DMS79 (cell line): ENCODE measurements around the gene GPM6B.

Source experiments
- DNase-seq: peaks from one replicate; lab custom pipeline; 2025; lab: John Stamatoyannopoulos, UW

GPM6B gene

GRCh38 chrX:13824746-13825145 is 7.9 kb upstream of the GPM6B start:
- DNase-seq, result no peak

GRCh38 chrX:13821738-13822137 is 4.8 kb upstream of the GPM6B start:
- no peak for DNase-seq

GRCh38 chrX:13816176-13816575 is 717 bp downstream of the GPM6B start:
- no peak for DNase-seq

DNA sequence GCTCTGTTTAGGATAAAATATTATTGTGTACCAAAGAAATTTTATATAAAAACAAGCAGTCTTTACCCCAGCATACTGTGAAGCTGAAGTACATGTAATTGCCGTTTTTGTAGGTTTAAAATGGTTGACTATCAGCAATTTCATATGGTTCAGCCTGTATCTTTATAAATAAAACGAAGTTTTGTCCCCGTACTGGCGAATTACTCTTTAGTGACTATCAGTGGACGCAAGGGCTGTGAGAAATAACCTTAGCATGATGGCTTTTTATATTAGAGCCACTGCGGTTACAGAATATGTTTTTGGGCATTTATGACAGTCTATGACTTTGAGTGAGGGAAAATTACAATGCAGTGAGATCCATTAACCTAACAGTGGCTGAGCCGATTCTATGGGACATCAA is 1.2 kb downstream of the GPM6B start:
- no peak for DNase-seq

DNA sequence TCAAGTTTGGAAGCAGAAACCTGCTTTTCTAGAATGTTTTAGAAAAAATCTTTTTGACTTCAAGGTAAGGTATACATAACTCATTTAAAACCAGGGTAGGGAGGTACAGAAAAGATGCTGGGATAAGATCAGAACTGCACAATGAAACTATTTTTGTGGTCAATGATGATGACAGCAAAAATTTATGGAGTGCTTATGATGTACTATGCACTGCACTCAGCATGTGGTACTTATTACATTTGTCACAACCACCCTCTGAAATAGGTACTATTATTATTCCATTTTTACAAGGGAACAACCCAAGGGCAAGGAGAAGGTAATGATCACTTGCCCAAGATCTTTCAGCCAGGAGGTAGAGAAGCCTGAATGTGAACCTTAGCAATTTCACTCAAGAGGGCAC is 8.0 kb downstream of the GPM6B start:
- no peak for DNase-seq

DNA sequence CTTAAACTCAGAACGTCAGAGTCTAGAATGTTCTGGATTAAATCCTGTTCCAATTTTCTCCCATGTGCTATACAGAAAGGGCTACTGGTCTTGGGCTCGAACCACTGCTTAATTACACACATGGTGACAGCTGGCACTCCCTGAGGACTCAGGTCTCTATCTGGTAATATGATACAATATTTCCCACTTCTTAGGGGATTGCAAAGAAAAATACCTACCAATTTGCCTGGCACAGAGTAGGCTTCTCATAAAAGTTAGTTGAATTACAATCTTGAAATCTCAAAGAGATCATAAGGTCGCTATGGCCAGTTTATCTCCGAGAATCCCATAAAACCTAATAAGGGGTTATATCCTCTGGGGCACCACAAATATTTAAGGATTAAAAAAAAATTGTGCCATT is 8.6 kb downstream of the GPM6B start:
- DNase-seq, result no peak

DNA sequence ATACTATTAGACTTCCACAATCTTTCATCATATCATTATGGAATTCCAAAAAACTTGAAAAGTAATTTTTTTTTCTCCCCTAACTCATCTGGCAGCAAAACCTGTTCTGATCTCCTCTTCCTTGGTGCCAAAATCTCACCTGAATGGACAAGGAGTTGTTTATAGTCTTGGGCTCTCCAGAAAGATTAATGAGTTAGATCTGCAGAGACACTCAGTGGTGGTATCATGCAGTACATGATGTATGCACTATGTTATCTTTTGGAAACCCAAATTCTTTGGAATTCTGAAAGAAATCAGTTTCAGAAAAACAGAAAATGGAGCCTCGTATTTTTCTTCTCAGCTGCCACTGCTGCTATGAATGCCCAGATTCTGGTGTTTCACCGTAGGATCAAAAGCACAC is 11.7 kb downstream of the GPM6B start:
- no peak for DNase-seq

DNA sequence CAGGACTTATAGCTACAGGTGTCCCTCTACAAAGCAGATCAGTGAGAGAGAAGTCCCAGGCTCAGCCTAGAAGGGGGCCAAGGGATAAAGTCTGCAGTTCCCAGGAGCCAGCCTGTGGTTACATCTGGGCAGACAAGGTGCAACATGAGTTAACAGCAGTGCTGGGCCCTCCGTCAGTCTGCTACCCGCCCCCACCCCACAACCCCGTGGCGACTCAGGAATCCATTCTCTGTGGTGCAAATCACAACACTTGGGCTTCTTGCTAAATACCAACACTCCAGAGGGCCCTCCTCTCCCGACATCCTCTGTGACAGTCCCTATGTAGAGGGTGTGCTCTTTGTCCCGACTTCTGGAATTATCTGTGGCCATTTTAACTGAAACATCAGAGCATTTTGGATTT is 13.8 kb downstream of the GPM6B start:
- DNase-seq, result no peak

GRCh38 chrX:13798184-13798583 is 18.7 kb downstream of the GPM6B start:
- no peak for DNase-seq

DNA sequence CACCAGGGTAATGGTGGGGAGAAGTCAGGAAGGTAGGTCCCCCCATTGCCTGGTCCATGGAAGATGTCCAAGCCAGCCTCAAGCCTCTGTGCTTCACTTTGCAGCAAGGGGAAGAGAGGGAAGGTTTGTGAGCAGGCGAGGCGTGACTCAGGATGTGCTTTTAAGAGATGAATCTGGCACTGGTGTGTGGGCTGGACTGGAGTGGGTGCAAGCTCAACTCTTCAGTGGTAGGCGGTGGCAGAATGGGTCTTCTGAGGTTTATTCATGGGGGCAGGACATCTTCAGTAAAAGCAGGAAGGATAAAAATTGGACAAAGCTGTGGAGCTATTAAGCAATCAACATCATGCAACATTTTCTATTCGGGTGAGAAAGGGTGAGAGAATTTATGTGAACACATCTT is 19.4 kb downstream of the GPM6B start:
- no peak for DNase-seq

DNA sequence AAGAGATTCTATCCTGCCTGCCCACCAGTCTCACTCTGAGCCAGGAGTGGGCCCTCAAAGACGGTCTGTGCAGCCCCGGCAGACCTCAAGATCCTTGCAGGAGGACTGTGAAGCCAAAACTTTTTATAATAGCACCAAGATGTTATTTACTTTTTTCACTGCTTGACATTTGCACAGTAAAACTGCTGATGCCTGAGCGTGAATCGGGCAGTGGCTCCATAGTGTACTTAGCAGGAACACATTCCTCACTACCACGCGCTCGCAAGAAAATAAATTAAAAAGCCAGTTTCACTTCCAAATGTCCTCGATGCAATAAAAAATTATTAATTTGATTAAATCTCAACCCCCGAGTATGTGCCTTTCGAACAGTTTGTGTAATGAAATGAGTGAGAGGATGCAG is 22.5 kb downstream of the GPM6B start:
- no peak for DNase-seq

GRCh38 chrX:13793897-13794296 is 23.0 kb downstream of the GPM6B start:
- no peak for DNase-seq

DNA sequence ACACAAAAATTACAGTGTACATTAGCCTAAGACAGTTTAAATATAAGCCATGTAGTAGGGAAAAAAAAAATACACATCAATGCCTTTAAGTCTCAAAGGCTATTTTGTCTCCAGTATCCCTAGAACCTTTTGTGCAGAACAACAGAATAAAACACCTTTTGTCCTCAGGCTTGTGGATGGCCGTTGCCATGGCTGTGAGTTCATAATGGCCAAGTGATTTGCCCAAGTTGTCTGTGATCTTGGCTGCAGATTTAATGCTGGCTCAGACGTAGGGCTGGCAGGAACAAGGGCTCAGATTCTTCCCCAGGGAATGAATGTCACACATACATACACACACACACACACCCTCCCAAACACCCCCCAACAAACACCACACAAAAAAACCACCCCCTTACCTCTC is 25.3 kb downstream of the GPM6B start:
- DNase-seq, result no peak

- DNase-seq, result no peak
Observed at GRCh38 chrX:13791145-13791544, 25.7 kb downstream of the GPM6B start.

DNA sequence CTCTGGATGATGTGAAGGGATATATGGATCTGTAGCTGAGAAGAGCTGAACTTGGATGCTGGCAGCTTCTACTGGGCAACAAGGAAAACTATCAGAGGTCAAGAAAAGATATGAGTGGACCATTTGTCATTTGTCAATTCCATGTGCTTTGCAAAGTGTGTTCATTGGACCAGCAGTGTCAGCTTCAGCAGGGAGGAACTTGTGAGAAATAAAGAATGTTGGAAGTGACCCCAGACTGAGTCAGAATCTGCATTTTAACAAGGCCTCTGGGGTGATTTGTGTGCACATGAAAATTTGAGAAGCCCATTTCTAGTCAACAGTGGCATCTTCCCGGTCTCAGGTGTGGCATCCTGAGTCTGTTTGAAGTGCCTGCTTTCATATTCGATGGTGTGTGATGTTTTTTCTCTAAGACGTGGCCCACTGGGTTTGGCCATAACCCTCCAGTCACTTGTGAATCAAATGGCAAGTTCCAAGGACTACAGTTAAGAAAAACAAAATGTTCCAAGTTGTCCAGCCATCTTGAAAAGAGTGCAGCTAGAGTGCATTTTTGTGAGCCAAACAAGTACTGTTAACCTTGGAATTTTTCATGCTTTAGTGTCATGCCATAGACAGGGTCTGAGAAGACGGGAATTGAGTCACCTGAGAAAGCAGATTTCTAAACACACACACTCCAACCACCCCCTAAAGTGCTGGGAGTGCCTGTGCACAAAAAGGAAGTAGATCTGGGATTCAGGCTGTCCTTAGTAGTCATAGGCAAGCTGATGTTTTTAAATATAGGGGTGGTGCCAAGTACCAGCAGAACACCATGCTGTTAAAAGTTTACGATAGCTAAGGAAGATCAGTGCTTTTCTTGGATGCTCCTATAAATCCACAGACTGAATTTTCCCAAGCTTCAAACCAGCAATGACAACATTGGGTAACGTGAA is 26.4 kb downstream of the GPM6B start:
- DNase-seq, result no peak

DNA sequence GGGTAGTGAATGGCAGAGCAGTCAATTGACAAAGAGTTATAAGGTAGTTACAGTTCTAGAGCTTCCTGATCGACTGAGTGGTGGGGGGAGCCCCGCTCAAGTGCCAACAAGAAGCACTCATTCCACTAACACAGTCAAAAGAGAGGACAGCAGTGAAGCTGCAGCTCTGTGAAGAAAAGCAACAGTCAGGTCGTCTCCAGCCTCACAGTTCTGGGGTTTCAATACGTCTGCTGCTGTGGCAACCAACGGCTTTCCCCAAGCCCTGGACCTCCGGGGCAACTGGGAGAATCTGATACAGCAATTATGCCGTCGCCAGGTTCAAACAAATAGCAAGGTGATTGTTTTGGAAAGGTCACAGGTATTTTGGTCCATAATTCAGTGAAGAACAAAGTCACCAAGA is 30.8 kb downstream of the GPM6B start:
- DNase-seq, result peak; percentile 39

DNA sequence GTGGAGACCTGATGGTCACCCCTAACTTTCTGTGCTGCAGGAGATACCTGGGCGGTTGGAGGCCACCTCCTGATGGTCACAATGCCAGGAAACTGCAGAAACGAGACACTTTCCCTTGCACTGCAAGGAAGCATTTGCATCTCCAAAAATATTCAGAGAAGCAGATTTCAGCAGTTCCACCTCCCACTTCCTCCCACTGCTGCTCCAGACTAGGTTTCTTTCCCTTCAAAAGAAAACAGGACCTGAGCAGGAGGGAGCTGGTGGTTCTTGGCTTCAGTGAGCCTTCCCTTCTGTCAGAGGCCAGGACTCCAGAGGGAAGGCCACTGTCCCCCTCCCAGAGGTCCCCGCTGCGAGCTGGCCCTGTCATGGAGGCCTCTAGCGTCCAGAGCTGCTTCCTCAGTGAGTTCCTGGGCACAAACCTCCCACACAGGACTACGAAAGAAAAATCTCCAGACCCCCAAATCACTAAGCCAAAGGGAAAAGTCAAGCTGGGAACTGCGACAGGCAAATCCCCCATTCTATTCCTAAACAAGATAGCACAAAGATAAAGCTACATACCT is 35.9 kb downstream of the GPM6B start:
- DNase-seq, result no peak

- no peak for DNase-seq
Observed at GRCh38 chrX:13778916-13779315, 38.0 kb downstream of the GPM6B start.

DNA sequence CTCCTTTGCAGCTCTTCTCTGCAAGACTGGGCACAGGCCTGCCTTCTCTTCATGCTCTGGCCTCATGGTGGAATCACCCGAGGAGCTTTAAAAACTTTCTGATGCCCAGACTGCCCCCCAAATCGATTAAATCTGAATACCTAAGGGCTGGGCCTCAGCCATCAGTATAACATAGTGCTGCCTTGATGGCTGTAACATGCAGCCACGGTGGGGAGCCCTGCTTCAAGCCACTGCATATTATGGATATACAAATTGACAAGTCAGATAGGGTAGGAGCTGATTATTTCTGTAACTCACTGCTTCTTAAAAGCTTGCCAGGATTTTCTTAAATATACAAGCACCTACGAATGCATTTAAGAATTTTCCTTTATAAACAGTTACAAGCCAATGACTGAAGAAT is 40.5 kb downstream of the GPM6B start:
- DNase-seq, result no peak

GRCh38 chrX:13775837-13776236 is 41.1 kb downstream of the GPM6B start:
- no peak for DNase-seq

DNA sequence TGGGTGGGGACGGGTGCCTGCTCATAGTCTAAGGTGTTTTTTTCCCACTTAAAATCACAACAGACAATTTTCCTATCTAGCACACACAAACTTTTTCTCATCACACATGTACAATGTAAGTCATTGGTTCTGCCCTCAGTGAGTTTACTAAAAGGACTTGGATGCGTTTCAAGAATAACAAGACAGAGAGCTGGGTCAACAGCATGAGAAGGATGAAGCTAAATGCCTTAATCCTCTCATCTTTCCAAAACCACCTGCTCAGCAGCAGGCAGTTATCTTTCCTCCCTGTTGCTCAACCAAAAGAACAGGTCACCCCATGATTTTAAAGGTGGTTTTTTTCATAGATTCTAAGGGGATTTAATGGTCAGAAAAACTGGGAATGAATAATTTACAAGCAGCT is 42.2 kb downstream of the GPM6B start:
- no peak for DNase-seq

GRCh38 chrX:13770013-13770535 is 46.8 kb downstream of the GPM6B start:
- peak; percentile 23 for DNase-seq

- DNase-seq, result no peak
Observed at GRCh38 chrX:13768939-13769338, 48.0 kb downstream of the GPM6B start.

DNA sequence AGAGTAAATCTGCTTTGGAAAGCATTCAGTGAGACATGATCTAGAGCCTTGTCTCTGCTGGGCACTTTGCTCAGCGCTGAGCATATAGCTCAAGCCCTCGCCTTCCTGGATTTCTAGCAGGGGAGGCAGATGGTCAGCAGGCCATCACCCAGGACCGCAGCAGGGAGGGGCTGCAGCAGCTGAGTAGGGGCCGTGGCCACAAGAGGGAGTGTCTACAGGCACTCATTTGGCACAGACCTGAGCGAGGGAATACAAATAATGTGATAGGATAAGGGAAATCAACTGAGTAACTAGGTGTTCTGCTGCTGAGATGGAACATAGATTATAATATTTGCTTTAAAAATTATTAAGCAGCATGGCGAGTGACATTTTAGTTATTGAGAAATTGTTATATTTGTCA is 52.1 kb downstream of the GPM6B start:
- DNase-seq, result no peak
